ENCODE data around the gene ATN1.

ATN1 gene

GRCh38 chr12:6915789-6916285 lies 11.9 kb upstream of the ATN1 start:
- H3K4me1 Mint-ChIP-seq: peaks cover 55% of the 10 kb centered on the region
- no peak for ATAC-seq
- peak overlapping the region in 1 of 2 donors; percentile 61 for H3K27ac Mint-ChIP-seq
- no peaks in the 10 kb centered on the region for H3K9me3 Mint-ChIP-seq
- peak overlapping the region; percentile 94 to 97 for H3K4me3 Mint-ChIP-seq
- H3K27me3 Mint-ChIP-seq: no peaks in the 10 kb centered on the region
- no peak for DNase-seq

- DNase-seq: no peak
- ATAC-seq: no peak
- Mint-ChIP-seq H3K27ac (peak overlapping the region; percentile 21 to 43), H3K27me3 (no peaks in the 10 kb centered on the region), H3K4me1 (peaks cover 58% of the 10 kb centered on the region), H3K4me3 (peak overlapping the region in 1 of 2 donors; percentile 97), H3K9me3 (no peaks in the 10 kb centered on the region)
These were observed 11.1 kb upstream of the ATN1 start for GRCh38 chr12:6916426-6917200.

GRCh38 chr12:6917491-6918231 lies 10.1 kb upstream of the ATN1 start:
- no peak for ATAC-seq
- no peak overlapping the region for H3K4me3 Mint-ChIP-seq
- H3K4me1 Mint-ChIP-seq: peaks cover 65% of the 10 kb centered on the region
- DNase-seq: no peak
- H3K9me3 Mint-ChIP-seq: no peaks in the 10 kb centered on the region
- no peaks in the 10 kb centered on the region for H3K27me3 Mint-ChIP-seq
- no peak overlapping the region for H3K27ac Mint-ChIP-seq

- Mint-ChIP-seq H3K27me3 (no peaks in the 10 kb centered on the region), H3K4me3 (no peak overlapping the region), H3K9me3 (no peaks in the 10 kb centered on the region), H3K27ac (peak overlapping the region; percentile 4 to 89), H3K4me1 (peaks cover 69% of the 10 kb centered on the region)
- ATAC-seq (no peak), DNase-seq (no peak)
These were observed 8.2 kb upstream of the ATN1 start for GRCh38 chr12:6919588-6919987.

GRCh38 chr12:6921539-6921938 lies 6.2 kb upstream of the ATN1 start:
- Mint-ChIP-seq H3K9me3 (no peaks in the 10 kb centered on the region), H3K4me1 (peaks cover 67% of the 10 kb centered on the region), H3K27me3 (no peaks in the 10 kb centered on the region), H3K27ac (peak overlapping the region in 1 of 2 donors; percentile 21), H3K4me3 (no peak overlapping the region)
- no peak for ATAC-seq
- DNase-seq: no peak

GRCh38 chr12:6921996-6922946 lies 5.5 kb upstream of the ATN1 start:
- no peak overlapping the region for H3K4me3 Mint-ChIP-seq
- H3K27me3 Mint-ChIP-seq: no peaks in the 10 kb centered on the region
- DNase-seq (no peak), ATAC-seq (no peak)
- no peaks in the 10 kb centered on the region for H3K9me3 Mint-ChIP-seq
- H3K4me1 Mint-ChIP-seq: peaks cover 67% of the 10 kb centered on the region
- peak overlapping the region; percentile 23 to 78 for H3K27ac Mint-ChIP-seq

- Mint-ChIP-seq H3K9me3 (no peaks in the 10 kb centered on the region), H3K4me3 (no peak overlapping the region), H3K4me1 (peaks cover 66% of the 10 kb centered on the region), H3K27ac (peak overlapping the region in 1 of 2 donors; percentile 5), H3K27me3 (no peaks in the 10 kb centered on the region)
- DNase-seq: no peak
- no peak for ATAC-seq
These were observed 4.6 kb upstream of the ATN1 start for GRCh38 chr12:6923003-6923732.

- Mint-ChIP-seq H3K4me1 (peaks cover 72% of the 10 kb centered on the region), H3K27ac (no peak overlapping the region), H3K9me3 (no peaks in the 10 kb centered on the region), H3K27me3 (no peaks in the 10 kb centered on the region), H3K4me3 (no peak overlapping the region)
- ATAC-seq (no peak), DNase-seq (no peak)
These were observed 3.9 kb upstream of the ATN1 start for GRCh38 chr12:6923851-6924250.

GRCh38 chr12:6925239-6925539 lies 2.6 kb upstream of the ATN1 start:
- DNase-seq: no peak
- no peaks in the 10 kb centered on the region for H3K27me3 Mint-ChIP-seq
- peaks cover 74% of the 10 kb centered on the region for H3K4me1 Mint-ChIP-seq
- ATAC-seq: no peak
- H3K9me3 Mint-ChIP-seq: no peaks in the 10 kb centered on the region
- no peak overlapping the region for H3K27ac Mint-ChIP-seq
- H3K4me3 Mint-ChIP-seq: peak overlapping the region in 1 of 2 donors; percentile 52

GRCh38 chr12:6925540-6926279 lies 2.0 kb upstream of the ATN1 start:
- H3K9me3 Mint-ChIP-seq: no peaks in the 10 kb centered on the region
- peak overlapping the region in 1 of 2 donors; percentile 91 for H3K4me3 Mint-ChIP-seq
- no peak for ATAC-seq
- no peaks in the 10 kb centered on the region for H3K27me3 Mint-ChIP-seq
- peaks cover 78% of the 10 kb centered on the region for H3K4me1 Mint-ChIP-seq
- DNase-seq: peak in 1 of 2 donors; percentile 10
- no peak overlapping the region for H3K27ac Mint-ChIP-seq

GRCh38 chr12:6928022-6928702 lies 403 bp downstream of the ATN1 start:
- no peaks in the 10 kb centered on the region for H3K9me3 Mint-ChIP-seq
- H3K27ac Mint-ChIP-seq: peak overlapping the region; percentile 96 to 97
- peak; percentile 22 for ATAC-seq
- H3K4me1 Mint-ChIP-seq: peaks cover 82% of the 10 kb centered on the region
- peak overlapping the region; percentile 95 to 97 for H3K4me3 Mint-ChIP-seq
- DNase-seq: peak in 1 of 2 donors; percentile 19
- H3K27me3 Mint-ChIP-seq: no peaks in the 10 kb centered on the region

- H3K9me3 Mint-ChIP-seq: no peaks in the 10 kb centered on the region
- peak overlapping the region; percentile 95 to 97 for H3K4me3 Mint-ChIP-seq
- H3K27me3 Mint-ChIP-seq: no peaks in the 10 kb centered on the region
- DNase-seq: no peak
- peaks cover 84% of the 10 kb centered on the region for H3K4me1 Mint-ChIP-seq
- ATAC-seq: no peak
- H3K27ac Mint-ChIP-seq: peak overlapping the region; percentile 96 to 97
These were observed 1.1 kb downstream of the ATN1 start for GRCh38 chr12:6928703-6929407.

Data from stimulated activated naive CD8-positive, alpha-beta T cell treated with anti-CD3 and anti-CD28 coated beads, Interleukin-15, amount 100 ng/mL, for 72 hours (primary cell).